GM21423 (cell line): ENCODE measurements around the gene ASPHD1.
"Not testable (repeated sequence)": the region's sequence is repeated elsewhere in the genome, so short reads cannot be mapped to it uniquely, and the experiment has no call there.

Source experiments
- ATAC-seq: cut with Tn5 transposase; IDR thresholded peaks from one replicate; pipeline ENCODE4 v1.9.1; 2021; ENCODE audit warnings: mild to moderate bottlenecking, moderate library complexity; ENCODE audit not compliant: unreplicated experiment

Gene ASPHD1

DNA sequence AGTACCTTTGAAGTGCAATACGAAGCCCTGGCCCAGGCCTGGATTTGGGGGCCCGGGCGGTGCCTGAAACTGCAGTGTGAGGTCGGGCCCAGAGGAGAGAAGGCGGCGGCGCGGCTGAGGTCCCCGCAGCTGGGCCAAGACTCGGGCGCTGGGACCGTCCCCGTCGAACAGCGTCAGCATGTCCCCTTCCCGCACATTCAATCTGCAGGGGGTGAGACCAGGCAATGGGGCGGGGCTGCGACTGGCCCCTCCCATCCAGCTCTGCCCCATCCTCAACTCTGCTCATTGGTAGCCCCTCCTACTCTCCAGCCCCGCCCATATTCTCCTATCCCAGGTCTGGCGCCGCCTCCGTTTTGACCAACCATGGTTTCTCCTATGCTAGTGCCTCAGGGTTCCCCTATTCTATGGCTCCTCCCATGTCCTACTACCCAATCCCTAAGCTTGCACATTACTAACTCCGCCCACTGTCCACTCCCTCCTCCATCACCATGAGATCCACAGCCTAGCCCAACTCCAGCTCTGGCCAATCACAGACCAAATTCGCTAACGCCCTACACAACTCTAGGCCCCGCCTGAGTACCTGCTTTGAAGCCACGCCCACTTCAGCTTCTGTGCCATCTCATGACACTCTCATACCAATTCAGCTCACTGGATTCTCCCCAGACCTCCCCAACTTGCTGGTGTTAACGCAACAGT, 22.9 kb upstream of the ASPHD1 start:
- ATAC-seq: no peak

DNA sequence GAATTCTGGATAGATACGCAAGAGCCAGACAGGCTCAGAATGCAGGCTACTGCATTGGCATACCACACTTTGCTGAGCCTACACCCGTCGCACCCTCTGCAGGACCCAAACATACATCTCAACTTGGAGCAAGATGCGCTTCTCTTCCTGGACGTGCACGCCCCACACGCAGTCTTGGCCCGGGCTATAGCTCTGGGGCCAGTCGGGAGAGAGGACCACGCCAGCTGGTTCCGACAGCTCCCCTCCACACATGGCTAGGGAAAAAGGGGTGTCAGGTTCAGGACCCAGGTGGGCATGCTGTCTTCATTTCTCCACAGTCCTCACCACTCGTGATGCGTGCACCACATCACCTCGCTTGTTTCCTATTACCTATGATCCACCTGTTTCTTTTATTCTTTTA, 22.1 kb upstream of the ASPHD1 start:
- ATAC-seq: no peak

- no peak for ATAC-seq
Observed at GRCh38 chr16:29881050-29881449, 19.2 kb upstream of the ASPHD1 start.

DNA sequence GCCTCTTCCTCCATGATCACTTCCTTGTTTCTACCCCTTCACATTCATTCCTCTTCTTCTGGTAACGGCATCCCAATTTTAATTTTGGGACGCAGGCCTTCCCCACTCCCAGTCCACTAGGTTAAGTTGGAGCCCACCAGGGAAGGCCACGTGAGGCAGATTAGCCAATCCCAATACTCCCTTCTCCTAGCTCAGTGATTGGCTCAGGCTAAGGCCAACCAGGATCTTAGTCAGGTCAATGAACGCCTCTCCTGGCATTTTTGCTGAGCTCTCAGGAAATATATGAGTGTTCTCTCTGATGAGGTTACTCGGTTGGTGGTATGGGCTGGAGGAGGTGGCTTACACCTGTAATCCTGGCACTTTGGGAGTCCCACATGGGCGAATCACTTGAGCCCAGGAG, 16.3 kb upstream of the ASPHD1 start:
- ATAC-seq: no peak

GRCh38 chr16:29889372-29889771, 10.9 kb upstream of the ASPHD1 start:
- ATAC-seq: not testable (repeated sequence)

DNA sequence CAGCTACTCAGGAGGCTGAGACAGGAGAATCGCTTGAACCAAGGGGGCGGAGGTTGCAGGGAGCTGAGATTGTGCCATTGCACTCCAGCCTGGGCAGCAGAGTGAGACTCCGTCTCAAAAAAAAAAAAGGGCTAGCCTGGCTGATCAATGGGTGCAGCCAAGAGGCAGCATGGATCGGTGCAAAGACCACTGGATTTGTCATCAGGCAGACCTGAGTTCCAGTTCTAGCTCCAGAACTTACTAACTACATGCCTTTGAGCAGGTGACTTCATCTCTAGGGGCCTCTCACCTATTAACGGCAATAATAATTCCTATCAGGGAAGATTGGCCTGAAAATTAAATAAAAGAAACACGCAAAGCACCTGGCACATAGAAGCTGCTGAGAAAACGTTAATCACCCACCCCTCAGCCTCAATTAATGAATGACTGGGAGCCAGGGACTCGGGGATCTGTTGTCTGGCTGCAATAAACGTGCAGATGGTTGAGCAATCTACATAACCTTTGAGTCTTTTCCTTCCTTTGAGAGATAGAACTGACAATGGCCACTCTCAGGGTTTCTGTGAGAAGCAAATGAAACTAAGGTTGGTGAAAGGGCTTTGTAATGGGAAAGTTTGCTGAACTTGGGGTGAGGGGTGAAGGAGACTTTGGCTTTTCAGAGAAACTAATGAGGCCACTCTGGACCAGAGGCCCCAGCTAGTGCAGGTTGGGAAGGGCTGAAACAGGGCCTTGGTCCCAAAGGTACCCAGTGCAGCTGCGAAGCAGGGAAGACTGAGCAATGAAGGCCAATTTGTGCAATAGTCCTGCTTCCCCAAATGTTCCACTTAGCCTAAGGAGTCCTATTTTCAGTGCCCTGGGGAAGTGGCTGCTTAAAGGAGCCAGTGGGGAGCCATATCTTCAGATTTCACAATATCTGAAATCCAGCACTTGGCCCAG, 8.5 kb upstream of the ASPHD1 start:
- no peak for ATAC-seq

DNA sequence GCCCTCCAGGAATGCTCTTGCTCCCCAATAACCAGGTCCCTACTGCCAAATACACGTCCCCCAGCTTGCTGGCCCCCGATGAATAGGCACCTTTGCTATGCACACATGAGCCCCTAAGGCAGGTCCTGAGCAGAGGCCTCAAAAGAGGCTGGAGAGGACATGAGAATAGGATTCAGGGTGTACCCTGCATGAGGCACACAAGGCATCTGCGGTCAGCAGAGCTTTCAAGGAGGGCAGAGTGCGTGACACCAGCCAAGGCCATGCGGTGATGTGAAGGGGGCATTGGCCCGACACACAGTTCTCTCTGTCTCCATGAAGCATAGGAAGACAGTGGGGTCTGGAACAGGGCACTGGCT, 7.9 kb upstream of the ASPHD1 start:
- no peak for ATAC-seq

- no peak for ATAC-seq
Observed at GRCh38 chr16:29893553-29893952, 6.7 kb upstream of the ASPHD1 start.

DNA sequence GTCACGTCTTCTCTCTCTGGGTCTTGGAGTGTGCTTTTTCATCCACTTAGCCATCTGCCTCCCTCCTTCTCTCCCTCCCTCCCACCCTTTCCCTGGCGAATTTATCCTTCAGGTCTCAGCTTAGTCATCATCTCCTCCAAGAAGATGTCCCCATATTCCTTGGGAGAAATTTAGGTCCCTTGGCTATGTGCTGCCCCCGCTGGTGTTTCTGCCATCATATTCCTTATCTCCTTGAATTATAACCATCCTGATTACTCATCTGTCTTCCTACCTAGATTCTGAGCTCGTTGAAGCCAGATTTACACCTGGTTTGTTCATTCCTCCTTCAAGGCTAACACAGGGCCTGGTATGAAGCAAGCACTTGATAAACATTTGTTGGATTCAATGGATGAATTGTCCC, 5.9 kb upstream of the ASPHD1 start:
- no peak for ATAC-seq

DNA sequence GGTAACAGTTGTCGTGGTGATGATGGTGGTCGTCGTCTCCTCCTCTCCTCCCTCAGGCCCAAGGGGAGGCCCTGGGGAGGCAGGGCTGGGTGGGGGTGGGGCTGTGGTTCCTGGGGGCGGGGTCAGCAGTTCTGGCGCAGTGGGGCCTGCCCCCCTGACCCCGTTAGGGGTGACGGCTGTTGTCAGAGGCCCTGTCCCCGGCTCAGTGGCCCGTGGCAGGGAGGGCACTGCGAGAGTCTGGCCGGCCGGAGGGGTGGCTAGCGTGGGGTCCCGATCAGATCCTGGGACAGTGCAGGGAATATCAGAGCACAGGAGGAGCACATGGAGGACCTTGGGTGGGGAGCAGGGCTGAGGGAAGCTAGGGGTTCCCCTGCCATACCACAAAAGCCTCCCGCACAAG, 3.4 kb upstream of the ASPHD1 start:
- no peak for ATAC-seq

- ATAC-seq: no peak
Observed at GRCh38 chr16:29897333-29897732, 3.0 kb upstream of the ASPHD1 start.

- ATAC-seq: no peak
Observed at GRCh38 chr16:29898135-29898803, 2.0 kb upstream of the ASPHD1 start.

- ATAC-seq: no peak
Observed at GRCh38 chr16:29898804-29899515, 1.3 kb upstream of the ASPHD1 start.

GRCh38 chr16:29899516-29900101, 679 bp upstream of the ASPHD1 start, which contains the start of gene SEZ6L2:
SEZ6L2 (minus strand) TSS chr16:29899550; CDS start chr16:29899019, 531 bp downstream.
- no peak for ATAC-seq

DNA sequence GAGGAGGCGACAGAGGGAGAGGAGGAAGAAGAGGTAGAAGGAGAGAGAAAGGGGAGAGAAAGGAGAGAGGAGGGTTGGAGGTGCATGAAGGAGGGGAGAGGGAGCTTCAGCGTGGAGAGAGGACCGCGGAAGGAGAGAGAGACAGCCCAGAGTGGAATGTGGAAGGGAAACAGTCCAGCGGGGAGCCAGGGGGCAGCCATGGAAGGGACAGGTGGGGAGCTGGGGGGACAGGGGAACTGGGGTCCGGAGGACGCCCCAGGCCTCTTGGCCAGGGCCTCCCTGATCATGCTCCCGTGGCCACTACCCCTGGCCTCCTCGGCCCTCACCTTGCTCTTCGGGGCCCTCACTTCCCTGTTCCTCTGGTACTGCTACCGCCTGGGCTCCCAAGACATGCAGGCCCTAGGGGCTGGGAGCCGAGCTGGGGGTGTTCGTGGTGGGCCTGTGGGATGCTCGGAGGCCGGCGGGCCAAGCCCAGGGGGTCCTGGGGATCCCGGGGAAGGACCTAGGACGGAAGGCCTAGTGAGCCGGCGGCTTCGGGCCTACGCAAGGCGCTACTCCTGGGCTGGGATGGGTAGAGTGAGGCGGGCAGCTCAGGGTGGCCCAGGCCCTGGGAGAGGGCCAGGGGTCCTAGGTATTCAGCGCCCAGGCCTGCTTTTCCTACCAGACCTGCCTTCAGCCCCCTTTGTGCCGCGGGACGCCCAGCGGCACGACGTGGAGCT, 759 bp downstream of the ASPHD1 start:
- ATAC-seq: no peak

GRCh38 chr16:29901607-29901945, 1.3 kb downstream of the ASPHD1 start:
- ATAC-seq: no peak

- ATAC-seq: no peak
Observed at GRCh38 chr16:29903590-29903989, 3.3 kb downstream of the ASPHD1 start.

GRCh38 chr16:29904947-29905346, 4.7 kb downstream of the ASPHD1 start:
- no peak for ATAC-seq

GRCh38 chr16:29905668-29906067, 5.4 kb downstream of the ASPHD1 start:
- ATAC-seq: no peak
